Mesendoderm (in vitro differentiated cells): ENCODE data around the gene ADAM8.
"Not testable (repeated sequence)": the region's sequence is repeated elsewhere in the genome, so short reads cannot be mapped to it uniquely, and the experiment has no call there.

Experiments
- DNase-seq: peaks from one replicate; pipeline ENCODE4 v3.0.0; 2013
- H2AK5ac ChIP-seq: 2 replicates; pipeline ENCODE4 v1.6.1; 2013; ENCODE audit warnings: low read length, inconsistent platforms
- H2BK120ac ChIP-seq: 2 replicates; pipeline ENCODE4 v1.6.1; 2013; ENCODE audit warnings: low read depth, mild to moderate bottlenecking, low read length, moderate library complexity, mixed read lengths
- H2BK15ac ChIP-seq: replicated peaks from 2 replicates; pipeline ENCODE4 v1.6.1; 2013; ENCODE audit warnings: low read depth, mild to moderate bottlenecking, moderate library complexity
- H2BK5ac ChIP-seq: 2 replicates; pipeline ENCODE4 v1.6.1; 2013; ENCODE audit warnings: low read length, inconsistent platforms
- H3K18ac ChIP-seq: 2 replicates; pipeline ENCODE4 v1.6.1; 2013; ENCODE audit warnings: mild to moderate bottlenecking, low read length, mixed read lengths
- H3K23ac ChIP-seq: one replicate; pipeline ENCODE4 v1.6.1; 2013; ENCODE audit warnings: low read length
- H3K27ac ChIP-seq: 2 replicates; pipeline ENCODE4 v1.5.1; 2013; ENCODE audit warnings: low read depth, mild to moderate bottlenecking, inconsistent platforms, low read length, moderate library complexity
- H3K27me3 ChIP-seq: 2 replicates; pipeline ENCODE4 v1.6.1; 2013; ENCODE audit warnings: low read length, control low read depth, mild to moderate bottlenecking, inconsistent platforms; ENCODE audit not compliant: insufficient read depth, poor library complexity
- H3K36me3 ChIP-seq: 2 replicates; pipeline ENCODE4 v1.6.1; 2013; ENCODE audit warnings: low read length, inconsistent platforms; ENCODE audit not compliant: control insufficient read depth, insufficient read depth
- H3K4ac ChIP-seq: one replicate; pipeline ENCODE4 v1.6.1; 2013; ENCODE audit warnings: low read depth, mild to moderate bottlenecking, low read length, moderate library complexity
- H3K4me1 ChIP-seq: 2 replicates; pipeline ENCODE4 v1.6.1; 2013; ENCODE audit warnings: low read depth, low read length, inconsistent platforms; ENCODE audit not compliant: control insufficient read depth
- H3K4me2 ChIP-seq: 2 replicates; pipeline ENCODE4 v1.6.1; 2013; ENCODE audit warnings: low read length
- H3K4me3 ChIP-seq: 2 replicates; pipeline ENCODE4 v1.5.1; 2013; ENCODE audit warnings: mild to moderate bottlenecking, low read length
- H3K56ac ChIP-seq: one replicate; pipeline ENCODE4 v1.6.1; 2013; ENCODE audit warnings: low read length
- H3K79me1 ChIP-seq: 2 replicates; pipeline ENCODE4 v1.6.1; 2013; ENCODE audit warnings: low read length, inconsistent platforms
- H3K79me2 ChIP-seq: 2 replicates; pipeline ENCODE4 v1.6.1; 2013; ENCODE audit warnings: mild to moderate bottlenecking, low read length; ENCODE audit not compliant: control insufficient read depth, insufficient read depth
- H3K9ac ChIP-seq: 2 replicates; pipeline ENCODE4 v1.6.1; 2013; ENCODE audit warnings: low read length, inconsistent platforms
- H4K5ac ChIP-seq: one replicate; pipeline ENCODE4 v1.6.1; 2013; ENCODE audit warnings: low read length
- H4K8ac ChIP-seq: one replicate; pipeline ENCODE4 v1.6.1; 2013; ENCODE audit warnings: low read depth, mild to moderate bottlenecking, control low read depth, low read length, moderate library complexity
- WGBS: extraction: QIAGEN DNeasy Blood & Tissue Kit; methylation state at CpG from one replicate; pipeline ENCODE4 v1.1.7; 2013; ENCODE audit warnings: low lambda C conversion rate, missing lambda C conversion rate; ENCODE audit not compliant: insufficient coverage; ENCODE audit errors: extremely low coverage; 5-methylcytosine and 5-hydroxymethylcytosine counted together

The ADAM8 gene

GRCh38 chr10:133267293-133267692, 9.4 kb downstream of the ADAM8 start:
- Histone ChIP-seq H2BK120ac (no peak overlapping the region), H3K27ac (no peak overlapping the region)

DNA sequence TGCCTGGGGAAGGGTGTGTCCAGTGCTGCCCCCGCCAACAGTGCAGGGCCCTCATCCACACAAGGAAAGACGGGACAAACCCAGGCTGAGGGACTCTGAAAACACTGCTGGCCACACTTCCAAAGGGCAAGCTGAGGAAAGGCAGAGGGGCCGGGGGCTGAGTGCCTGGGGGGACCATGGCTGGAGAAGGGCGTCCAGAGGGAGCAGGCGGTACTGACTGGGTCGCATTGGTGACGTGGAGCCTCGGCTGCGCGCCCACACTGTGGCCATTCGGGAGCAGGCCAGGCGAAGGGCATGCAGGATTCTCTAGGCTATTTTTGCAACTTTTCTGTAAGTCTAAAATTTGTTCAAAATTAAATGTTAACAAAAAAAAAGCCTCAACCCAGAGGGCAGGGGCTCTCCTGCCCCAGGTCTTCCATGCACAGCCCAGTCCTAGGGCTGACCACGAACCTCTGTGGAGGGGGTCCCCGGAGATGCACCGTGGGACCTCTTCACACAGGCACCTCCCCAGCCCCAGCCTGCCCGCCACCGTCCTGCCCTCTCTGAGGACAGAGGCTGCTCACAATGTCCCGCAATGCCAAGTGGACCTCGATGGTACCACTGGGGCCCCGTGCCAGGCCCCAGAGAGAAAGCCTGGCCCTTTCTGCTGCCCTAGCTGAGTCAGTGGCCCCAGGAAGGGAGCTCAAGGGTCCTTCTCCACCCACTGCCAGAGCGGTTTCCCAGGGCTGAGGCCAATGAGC, 10.4 kb downstream of the ADAM8 start:
- Histone ChIP-seq H3K79me2 (no peaks in the 10 kb centered on the region), H3K79me1 (no peaks in the 10 kb centered on the region), H3K18ac (no peak overlapping the region), H2AK5ac (no peak overlapping the region), H2BK15ac (no peak overlapping the region), H3K4ac (no peak overlapping the region), H3K9ac (no peak overlapping the region), H2BK5ac (no peak overlapping the region), H4K8ac (no peak overlapping the region), H3K27me3 (no peaks in the 10 kb centered on the region), H3K4me2 (no peak overlapping the region), H2BK120ac (no peak overlapping the region), H3K36me3 (no peaks in the 10 kb centered on the region), H4K5ac (no peak overlapping the region), H3K23ac (no peak overlapping the region), H3K56ac (no peak overlapping the region), H3K4me3 (no peak overlapping the region), H3K4me1 (no peaks in the 10 kb centered on the region), H3K27ac (no peak overlapping the region)
- no CpG with 5 or more reads among the region's 21 CpGs for WGBS
- no peak for DNase-seq

More at GRCh38 chr10:133267293-133267692, 9.4 kb downstream of the ADAM8 start:
- no peak overlapping the region for H4K5ac ChIP-seq
- H3K18ac ChIP-seq: no peak overlapping the region
- no peak overlapping the region for H3K4me3 ChIP-seq
- H3K36me3 ChIP-seq: no peaks in the 10 kb centered on the region
- no peaks in the 10 kb centered on the region for H3K4me1 ChIP-seq
- no peak overlapping the region for H3K23ac ChIP-seq
- no peak overlapping the region for H2AK5ac ChIP-seq
- H2BK5ac ChIP-seq: no peak overlapping the region
- no peak overlapping the region for H3K4ac ChIP-seq
- no peak overlapping the region for H3K9ac ChIP-seq
- no CpG with 5 or more reads among the region's 14 CpGs for WGBS
- H2BK15ac ChIP-seq: no peak overlapping the region
- no peak for DNase-seq
- H4K8ac ChIP-seq: no peak overlapping the region
- no peaks in the 10 kb centered on the region for H3K79me2 ChIP-seq
- no peak overlapping the region for H3K56ac ChIP-seq
- no peaks in the 10 kb centered on the region for H3K27me3 ChIP-seq
- H3K79me1 ChIP-seq: no peaks in the 10 kb centered on the region
- H3K4me2 ChIP-seq: no peak overlapping the region

DNA sequence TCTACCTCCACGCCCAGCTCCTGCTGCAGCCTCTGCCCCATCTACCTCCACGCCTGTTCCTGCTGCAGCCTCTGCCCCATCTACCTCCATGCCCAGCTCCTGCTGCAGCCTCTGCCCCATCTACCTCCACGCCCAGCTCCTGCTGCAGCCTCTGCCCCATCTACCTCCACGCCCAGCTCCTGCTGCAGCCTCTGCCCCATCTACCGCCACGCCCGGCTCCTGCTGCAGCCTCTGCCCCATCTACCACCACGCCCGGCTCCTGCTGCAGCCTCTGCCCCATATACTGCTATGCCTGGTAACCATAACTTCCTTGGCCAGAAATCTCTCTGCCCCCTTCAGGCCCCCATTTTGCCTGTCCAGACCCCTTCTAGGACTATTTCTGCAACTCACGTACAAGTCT, 11.6 kb downstream of the ADAM8 start:
- not testable (repeated sequence) for H2AK5ac ChIP-seq

DNA sequence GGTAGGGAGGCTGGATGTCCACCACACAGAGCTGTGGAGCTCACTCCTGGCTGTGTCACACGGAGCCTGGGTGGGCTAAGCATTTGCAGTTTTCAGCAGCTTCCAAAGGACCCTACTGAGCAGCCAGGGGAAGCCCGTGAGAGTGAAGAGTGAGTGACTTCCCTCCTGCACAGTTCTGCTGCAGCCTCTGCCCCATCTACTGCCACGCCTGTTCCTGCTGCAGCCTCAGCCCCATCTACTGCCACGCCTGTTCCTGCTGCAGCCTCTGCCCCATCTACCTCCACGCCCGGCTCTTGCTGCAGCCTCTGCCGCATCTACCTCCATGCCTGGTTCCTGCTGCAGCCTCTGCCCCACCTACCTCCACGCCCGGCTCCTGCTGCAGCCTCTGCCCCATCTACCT, 12.2 kb downstream of the ADAM8 start:
- Histone ChIP-seq H3K56ac (no peak overlapping the region), H3K27ac (no peak overlapping the region), H2AK5ac (no peak overlapping the region), H3K4me1 (no peaks in the 10 kb centered on the region), H2BK15ac (no peak overlapping the region), H2BK5ac (no peak overlapping the region), H3K4me2 (no peak overlapping the region), H3K4ac (no peak overlapping the region), H3K4me3 (no peak overlapping the region), H3K79me1 (no peaks in the 10 kb centered on the region), H4K5ac (no peak overlapping the region), H3K23ac (no peak overlapping the region), H3K36me3 (no peaks in the 10 kb centered on the region), H3K27me3 (no peaks in the 10 kb centered on the region), H2BK120ac (no peak overlapping the region), H3K79me2 (no peaks in the 10 kb centered on the region), H3K9ac (no peak overlapping the region), H4K8ac (no peak overlapping the region), H3K18ac (no peak overlapping the region)
- DNase-seq: no peak
- no CpG with 5 or more reads among the region's 9 CpGs for WGBS

More for the DNA sequence above, 11.6 kb downstream of the ADAM8 start:
- H3K4me3 ChIP-seq, H3K79me1 ChIP-seq, H3K27me3 ChIP-seq, H3K9ac ChIP-seq, H3K56ac ChIP-seq, H3K4ac ChIP-seq, DNase-seq, H3K23ac ChIP-seq, H3K79me2 ChIP-seq, H4K8ac ChIP-seq, H2BK5ac ChIP-seq, H4K5ac ChIP-seq, H3K4me2 ChIP-seq, H3K36me3 ChIP-seq, H2BK120ac ChIP-seq, H3K27ac ChIP-seq, H3K18ac ChIP-seq, H3K4me1 ChIP-seq, H2BK15ac ChIP-seq: not testable (repeated sequence)
- no CpG with 5 or more reads among the region's 10 CpGs for WGBS

GRCh38 chr10:133263674-133264073, 13.0 kb downstream of the ADAM8 start:
- no peak overlapping the region for H2BK5ac ChIP-seq
- H2AK5ac ChIP-seq: no peak overlapping the region
- no peak overlapping the region for H3K9ac ChIP-seq
- no peaks in the 10 kb centered on the region for H3K79me1 ChIP-seq
- H3K23ac ChIP-seq: no peak overlapping the region
- H3K4me3 ChIP-seq: no peak overlapping the region
- no peak overlapping the region for H4K5ac ChIP-seq
- H3K4me1 ChIP-seq: no peaks in the 10 kb centered on the region
- no peak overlapping the region for H3K18ac ChIP-seq
- no peaks in the 10 kb centered on the region for H3K36me3 ChIP-seq
- no peak overlapping the region for H3K4ac ChIP-seq
- no peak overlapping the region for H3K56ac ChIP-seq
- H4K8ac ChIP-seq: no peak overlapping the region
- no peak overlapping the region for H2BK120ac ChIP-seq
- WGBS: no CpG with 5 or more reads among the region's 10 CpGs
- H3K27ac ChIP-seq: no peak overlapping the region
- no peaks in the 10 kb centered on the region for H3K27me3 ChIP-seq
- no peak overlapping the region for H2BK15ac ChIP-seq
- no peak overlapping the region for H3K4me2 ChIP-seq
- no peak for DNase-seq
- no peaks in the 10 kb centered on the region for H3K79me2 ChIP-seq

DNA sequence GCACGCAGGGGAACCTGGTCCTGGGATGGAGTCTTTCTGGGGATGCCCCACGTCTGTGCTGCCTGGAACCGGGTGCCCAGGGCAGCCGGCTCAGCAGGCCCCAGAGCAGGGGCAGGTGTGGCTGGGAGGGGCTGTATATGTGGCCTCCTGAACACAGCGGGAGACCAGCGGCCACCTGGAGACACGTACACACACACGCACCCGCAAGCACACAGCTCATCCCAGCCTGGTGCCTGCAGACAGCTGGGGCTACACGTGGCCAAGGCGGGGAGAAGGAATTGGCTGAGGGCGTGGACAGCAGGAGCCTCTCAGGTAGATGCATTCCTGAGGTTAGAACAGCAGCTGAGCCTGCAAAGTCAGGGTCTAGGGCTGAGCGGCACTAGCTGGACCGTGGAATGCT, 14.0 kb downstream of the ADAM8 start:
- whole genome bisulfite sequencing: no CpG with 5 or more reads among the region's 14 CpGs

More for the DNA sequence above, 14.0 kb downstream of the ADAM8 start:
- H3K4me3 ChIP-seq: no peak overlapping the region
- H3K27ac ChIP-seq: no peak overlapping the region
- no peaks in the 10 kb centered on the region for H3K4me1 ChIP-seq
- no peak overlapping the region for H2AK5ac ChIP-seq
- H3K18ac ChIP-seq: no peak overlapping the region
- no peak overlapping the region for H2BK15ac ChIP-seq
- H3K9ac ChIP-seq: no peak overlapping the region
- H2BK120ac ChIP-seq: no peak overlapping the region
- H3K4ac ChIP-seq: no peak overlapping the region
- no peak overlapping the region for H3K4me2 ChIP-seq
- H4K8ac ChIP-seq: no peak overlapping the region
- no peaks in the 10 kb centered on the region for H3K79me2 ChIP-seq
- no peak overlapping the region for H3K23ac ChIP-seq
- no peak overlapping the region for H3K56ac ChIP-seq
- no peaks in the 10 kb centered on the region for H3K27me3 ChIP-seq
- no peaks in the 10 kb centered on the region for H3K36me3 ChIP-seq
- H3K79me1 ChIP-seq: no peaks in the 10 kb centered on the region
- no peak overlapping the region for H4K5ac ChIP-seq
- no peak overlapping the region for H2BK5ac ChIP-seq
- DNase-seq: no peak
